LNCAP (cell line): ENCODE measurements around the gene MYRIP.

ENCODE experiments used
- CTCF ChIP-seq: fragments of 450-650 bp; IDR thresholded peaks from 2 replicates; pipeline ENCODE4 v1.5.1; 2017; ENCODE audit warnings: mild to moderate bottlenecking

The MYRIP gene

GRCh38 chr3:39934696-39935095 is 125.3 kb downstream of the MYRIP start:
- no peak for TF ChIP-seq CTCF

GRCh38 chr3:39935261-39935660 is 125.9 kb downstream of the MYRIP start:
- TF ChIP-seq CTCF: no peak

- no peak for TF ChIP-seq CTCF
Observed at GRCh38 chr3:39936848-39937247, 127.4 kb downstream of the MYRIP start.

GRCh38 chr3:39937315-39937714 is 127.9 kb downstream of the MYRIP start:
- TF ChIP-seq CTCF: no peak

GRCh38 chr3:39937874-39938273 is 128.5 kb downstream of the MYRIP start:
- no peak for TF ChIP-seq CTCF

- peak; percentile 38; the same call in 1 of the 2 replicates for TF ChIP-seq CTCF
Observed at GRCh38 chr3:39941931-39942330, 132.5 kb downstream of the MYRIP start.

GRCh38 chr3:39960515-39961191 is 151.2 kb downstream of the MYRIP start:
- TF ChIP-seq CTCF: no peak

- no peak for TF ChIP-seq CTCF
Observed at GRCh38 chr3:39961230-39961629, 151.8 kb downstream of the MYRIP start.
